Hepatic stellate cell (primary cell): ENCODE data around the gene HSPA1A.
"Not testable (repeated sequence)": the region's sequence is repeated elsewhere in the genome, so short reads cannot be mapped to it uniquely, and the experiment has no call there.

Experiments
- DNase-seq: peaks from one replicate; pipeline ENCODE4 v3.0.0; 2011; ENCODE audit warnings: low spot score

The HSPA1A gene

DNA sequence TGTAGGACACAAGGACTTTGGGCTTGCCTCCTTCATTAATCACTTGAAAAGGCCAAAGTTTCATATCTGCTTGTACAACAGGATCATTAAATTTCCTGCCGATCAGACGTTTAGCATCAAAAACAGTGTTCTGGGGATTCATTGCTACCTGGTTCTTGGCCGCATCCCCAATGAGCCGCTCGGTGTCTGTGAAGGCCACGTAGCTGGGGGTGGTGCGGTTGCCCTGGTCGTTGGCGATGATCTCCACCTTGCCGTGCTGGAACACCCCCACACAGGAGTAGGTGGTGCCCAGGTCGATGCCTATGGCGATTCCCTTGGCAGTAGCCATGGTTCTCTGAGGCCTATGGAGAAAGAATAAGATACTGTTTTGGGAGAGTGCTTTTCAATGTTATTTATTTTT lies 3.7 kb upstream of the HSPA1A start:
- DNase-seq = no peak

DNA sequence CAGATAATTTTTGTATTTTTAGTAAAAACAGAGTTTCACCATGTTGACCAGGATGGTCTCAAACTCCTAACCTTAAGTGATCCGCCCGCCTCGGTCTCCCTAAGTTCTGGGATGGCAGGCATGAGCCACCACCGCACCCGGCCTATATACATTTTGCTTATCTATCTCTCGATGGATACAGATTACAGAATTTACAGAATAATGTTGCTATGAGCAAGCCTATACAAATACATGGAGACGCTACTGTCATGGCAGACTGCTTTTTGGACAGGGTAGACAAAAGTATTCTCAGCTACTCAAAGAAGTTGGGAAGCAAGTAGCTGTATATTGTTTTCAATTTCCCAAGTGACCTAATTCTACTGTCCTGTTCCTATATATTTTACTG lies 1.9 kb upstream of the HSPA1A start:
- no peak for DNase-seq

DNA sequence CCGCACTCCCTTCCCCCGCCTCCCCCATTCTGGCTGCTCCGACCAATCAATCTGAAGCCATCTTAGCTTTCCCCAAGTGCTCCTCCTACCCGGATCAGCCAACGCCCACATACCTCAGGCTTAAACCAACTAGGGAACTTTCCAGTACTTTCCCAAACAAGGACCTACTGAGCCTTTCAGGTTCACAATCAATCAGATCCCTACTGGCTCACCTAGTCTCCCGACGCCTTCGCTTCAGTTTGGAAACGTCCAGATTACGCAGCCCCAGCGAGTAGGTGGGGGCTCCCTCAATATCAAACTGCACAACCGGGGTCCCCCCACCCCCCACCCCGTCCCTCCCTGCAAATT lies 692 bp upstream of the HSPA1A start:
- DNase-seq = peak; percentile 98

DNA sequence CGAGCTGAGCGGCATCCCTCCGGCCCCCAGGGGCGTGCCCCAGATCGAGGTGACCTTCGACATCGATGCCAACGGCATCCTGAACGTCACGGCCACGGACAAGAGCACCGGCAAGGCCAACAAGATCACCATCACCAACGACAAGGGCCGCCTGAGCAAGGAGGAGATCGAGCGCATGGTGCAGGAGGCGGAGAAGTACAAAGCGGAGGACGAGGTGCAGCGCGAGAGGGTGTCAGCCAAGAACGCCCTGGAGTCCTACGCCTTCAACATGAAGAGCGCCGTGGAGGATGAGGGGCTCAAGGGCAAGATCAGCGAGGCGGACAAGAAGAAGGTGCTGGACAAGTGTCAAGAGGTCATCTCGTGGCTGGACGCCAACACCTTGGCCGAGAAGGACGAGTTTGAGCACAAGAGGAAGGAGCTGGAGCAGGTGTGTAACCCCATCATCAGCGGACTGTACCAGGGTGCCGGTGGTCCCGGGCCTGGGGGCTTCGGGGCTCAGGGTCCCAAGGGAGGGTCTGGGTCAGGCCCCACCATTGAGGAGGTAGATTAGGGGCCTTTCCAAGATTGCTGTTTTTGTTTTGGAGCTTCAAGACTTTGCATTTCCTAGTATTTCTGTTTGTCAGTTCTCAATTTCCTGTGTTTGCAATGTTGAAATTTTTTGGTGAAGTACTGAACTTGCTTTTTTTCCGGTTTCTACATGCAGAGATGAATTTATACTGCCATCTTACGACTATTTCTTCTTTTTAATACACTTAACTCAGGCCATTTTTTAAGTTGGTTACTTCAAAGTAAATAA lies 2.0 kb downstream of the HSPA1A start:
- peak; percentile 8 for DNase-seq

DNA sequence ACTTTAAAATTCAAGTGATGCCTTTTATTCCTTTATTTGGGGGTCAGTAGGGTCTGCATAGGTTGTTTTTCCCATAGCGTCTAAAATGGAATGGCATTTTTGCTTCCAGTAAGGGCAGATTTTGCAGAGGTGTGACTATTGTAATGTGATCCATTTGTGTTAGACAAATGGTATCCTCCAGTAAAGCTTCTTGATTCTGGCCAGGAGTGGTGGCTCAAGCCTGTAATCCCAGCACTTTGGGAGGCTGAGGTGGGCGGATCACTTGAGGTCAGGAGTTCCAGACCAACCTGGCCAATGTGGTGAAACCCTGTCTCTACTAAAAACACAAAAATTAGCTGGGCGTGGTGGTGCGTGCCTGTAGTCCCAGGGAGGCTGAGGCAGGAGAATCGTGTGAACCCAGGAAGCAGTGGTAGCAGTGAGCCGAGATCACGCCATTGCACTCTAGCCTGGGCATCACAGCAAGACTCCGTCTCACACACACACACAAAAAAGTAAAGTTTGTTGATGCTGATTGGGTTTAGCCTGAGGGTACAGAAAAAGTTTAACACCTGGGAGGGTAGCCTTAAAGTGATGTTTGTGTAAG lies 2.7 kb downstream of the HSPA1A start:
- not testable (repeated sequence) for DNase-seq

DNA sequence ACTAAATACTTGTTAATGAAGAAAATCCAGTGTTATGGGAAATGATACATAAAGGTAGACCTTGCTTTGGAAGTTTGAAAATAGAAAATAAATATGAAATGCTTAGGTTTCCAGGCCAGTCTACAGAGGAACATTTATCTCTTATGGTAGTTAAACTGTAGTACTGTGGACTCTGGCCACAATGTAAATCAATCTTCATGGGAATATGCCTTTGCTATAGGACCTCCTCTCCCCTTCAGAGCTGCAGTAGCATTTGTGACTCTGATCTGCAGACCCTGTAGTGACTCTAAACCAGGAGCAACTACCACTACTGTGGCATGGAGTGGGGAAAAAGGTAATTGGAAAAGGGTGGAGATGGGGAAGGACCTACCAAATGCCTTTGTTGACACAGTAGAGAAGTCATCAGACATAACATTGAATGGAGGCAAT lies 4.5 kb downstream of the HSPA1A start:
- no peak for DNase-seq

DNA sequence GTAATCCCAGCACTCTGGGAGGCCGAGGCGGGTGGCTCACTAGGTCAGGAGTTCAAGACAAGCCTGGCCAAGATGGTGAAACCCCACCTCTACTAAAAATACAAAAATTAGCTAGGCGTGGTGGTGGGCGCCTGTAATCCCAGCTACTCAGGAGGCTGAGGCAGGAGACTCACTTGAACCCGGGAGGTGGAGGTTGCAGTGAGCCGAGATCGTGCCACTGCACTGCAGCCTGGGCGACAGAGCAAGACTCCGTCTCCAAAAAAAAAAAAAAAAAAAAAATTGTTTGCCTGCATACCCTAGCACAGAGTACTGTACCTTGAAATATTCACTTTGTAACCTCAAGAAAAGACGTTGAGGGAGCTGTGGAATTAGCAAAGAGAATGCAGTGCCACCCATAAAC lies 5.1 kb downstream of the HSPA1A start:
- DNase-seq = not testable (repeated sequence)

DNA sequence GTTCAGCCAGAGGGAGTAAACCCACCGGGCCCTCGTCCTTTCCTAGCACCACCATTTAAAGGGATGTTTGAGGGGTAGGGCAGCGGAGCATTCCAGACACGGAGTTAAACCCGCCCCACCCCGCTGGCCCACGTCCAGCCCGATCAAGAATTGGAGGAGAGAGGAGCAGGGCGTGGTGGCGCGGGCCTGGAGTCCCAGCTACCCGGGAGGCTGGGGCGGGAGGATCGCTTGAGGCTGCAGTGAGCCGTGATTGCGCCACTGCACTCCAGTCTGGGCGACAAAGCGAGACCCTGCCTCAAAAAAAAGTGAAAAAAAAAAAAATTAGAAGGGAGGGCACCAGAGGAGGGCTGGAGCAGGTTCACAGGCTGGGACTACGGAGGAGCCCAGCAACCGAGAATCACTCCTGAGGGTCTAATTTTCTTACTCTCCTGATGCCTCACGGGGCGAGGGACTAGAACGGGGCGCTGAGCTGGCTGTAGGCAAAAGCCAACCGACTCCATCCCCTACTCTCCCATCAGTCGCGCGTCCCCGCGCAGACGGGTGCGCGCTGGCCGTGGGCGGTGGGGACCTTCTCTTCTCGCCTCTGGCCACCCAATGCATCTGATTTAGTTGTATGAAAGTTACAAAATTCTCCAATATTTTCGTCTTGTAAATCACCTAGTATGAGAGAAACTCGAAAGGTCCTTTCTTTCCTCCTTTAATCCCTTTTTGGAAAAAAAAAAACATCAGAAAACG lies 6.1 kb downstream of the HSPA1A start:
- DNase-seq = no peak

DNA sequence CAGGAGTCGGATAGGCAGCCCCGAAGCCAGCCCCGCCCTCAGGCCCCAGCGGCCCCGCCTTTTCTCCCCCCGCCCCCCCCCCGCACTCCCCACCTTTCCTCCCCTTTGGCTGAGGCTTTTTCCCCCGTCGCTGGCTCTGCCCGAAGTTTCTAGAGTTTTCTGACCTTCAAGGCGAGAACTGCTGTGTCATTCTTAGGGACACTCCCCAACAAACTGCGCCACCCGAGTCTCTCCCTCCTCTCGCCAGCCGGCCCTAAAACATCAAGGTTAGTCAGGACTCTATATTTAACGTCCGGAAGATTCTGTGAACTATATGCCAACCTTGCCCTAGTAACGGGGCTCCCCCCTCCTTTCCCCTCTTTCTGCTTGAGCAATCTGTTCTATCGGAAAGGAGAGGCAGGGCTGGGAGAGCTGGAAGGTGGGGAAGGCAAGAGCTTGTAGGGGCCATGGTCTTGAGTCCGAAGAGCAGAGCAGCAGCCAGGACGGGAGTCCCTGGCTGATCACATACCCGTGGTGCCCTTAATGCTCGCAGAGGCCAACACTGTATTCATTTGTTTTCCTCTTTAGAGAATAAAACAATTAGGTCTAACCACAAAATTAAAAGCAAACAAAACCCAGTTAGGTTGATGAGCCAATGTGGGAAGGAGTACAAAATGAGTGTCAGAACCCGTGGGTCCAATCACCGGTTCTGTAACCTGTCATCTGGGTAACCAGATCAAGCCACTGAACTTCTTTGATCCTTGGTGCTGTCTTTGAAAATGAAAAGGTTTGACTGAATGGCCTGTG lies 6.9 kb downstream of the HSPA1A start:
- peak; percentile 68 for DNase-seq

DNA sequence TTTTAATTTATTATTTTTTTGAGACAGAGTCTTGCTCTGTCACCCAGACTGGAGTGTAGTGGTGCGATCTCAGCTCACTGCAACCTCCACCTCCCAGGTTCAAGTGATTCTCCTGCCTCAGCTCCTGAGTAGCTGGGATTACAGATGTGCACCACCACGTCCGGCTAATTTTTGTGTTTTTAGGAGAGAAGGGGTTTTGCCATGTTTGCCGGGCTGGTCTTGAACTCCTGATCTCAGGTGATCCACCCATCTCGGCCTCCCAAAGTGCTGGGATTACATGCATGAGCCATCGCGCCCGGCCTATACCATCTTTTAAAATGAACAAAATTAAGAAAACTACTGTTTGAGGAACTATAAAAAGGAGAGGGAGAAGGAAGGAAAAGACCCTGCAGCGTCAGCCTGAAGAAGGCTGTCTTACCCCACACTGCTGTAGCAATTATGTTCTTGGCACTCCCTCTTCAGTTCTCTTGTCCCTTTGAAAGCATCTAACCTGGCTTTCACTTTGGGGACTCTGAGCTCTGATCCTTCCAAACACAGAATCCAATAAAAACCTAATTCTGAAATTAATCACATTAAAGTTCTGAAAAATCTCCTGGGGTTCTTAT lies 8.4 kb downstream of the HSPA1A start:
- not testable (repeated sequence) for DNase-seq

DNA sequence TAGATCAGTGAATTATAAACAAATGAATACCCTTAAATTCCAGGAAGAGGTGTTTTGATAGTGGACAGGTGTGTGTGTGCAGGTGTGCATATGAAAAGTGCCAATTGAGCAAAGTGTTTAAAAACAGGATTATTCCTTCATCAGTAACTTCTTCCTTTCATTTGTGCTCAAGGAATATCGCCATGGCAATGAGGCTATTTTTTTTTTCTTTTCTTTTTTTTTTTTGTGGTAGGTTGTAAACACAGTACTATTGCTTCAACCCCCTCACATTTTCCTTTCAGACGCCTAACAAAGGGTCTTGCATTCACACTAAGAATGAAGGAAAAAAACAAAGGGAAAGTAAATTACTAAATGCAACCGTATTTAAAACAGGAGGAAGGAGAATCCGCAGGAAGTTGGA lies 10.2 kb downstream of the HSPA1A start:
- DNase-seq = no peak

DNA sequence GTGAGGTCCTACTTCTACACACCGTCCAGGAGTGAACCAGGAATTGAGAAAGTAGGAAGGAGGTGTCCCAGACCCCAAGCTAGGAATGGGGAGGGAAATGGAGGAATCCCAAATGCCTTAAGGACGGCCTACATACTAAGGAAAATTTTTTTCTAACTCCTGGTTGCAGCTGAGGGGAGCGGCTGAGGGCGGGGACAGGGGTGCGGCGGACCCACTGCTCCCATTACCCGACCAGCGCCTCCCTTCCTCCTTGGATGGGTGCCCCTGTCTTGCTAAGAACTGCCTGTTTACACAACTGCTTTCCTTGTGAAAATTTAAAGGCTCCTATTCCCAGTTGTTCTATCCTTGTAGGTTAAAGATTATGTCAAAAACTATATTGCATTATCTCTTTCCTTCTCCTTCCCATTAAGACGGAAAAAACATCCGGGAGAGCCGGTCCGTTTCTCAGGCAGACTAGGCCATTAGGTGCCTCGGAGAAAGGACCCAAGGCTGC lies 11.5 kb downstream of the HSPA1A start:
- peak; percentile 81 for DNase-seq

DNA sequence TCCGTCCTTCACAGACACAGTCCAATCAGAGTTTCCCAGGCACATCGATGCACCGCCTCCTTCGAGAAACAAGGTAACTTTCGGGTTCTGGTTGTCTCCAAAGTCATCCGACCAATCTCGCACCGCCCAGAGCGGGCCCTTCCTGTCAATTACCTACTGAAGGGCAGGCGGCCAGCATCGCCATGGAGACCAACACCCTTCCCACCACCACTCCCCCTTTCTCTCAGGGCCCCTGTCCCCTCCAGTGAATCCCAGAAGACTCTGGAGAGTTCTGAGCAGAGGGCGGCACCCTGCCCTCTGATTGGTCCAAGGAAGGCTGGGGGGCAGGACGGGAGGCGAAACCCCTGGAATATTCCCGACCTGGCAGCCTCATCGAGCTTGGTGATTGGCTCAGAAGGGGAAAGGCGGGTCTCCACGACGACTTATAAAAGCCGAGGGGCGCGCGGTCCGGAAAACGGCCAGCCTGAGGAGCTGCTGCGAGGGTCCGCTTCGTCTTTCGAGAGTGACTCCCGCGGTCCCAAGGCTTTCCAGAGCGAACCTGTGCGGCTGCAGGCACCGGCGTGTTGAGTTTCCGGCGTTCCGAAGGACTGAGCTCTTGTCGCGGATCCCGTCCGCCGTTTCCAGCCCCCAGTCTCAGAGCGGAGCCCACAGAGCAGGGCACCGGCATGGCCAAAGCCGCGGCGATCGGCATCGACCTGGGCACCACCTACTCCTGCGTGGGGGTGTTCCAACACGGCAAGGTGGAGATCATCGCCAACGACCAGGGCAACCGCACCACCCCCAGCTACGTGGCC lies 12.1 kb downstream of the HSPA1A start, which contains the start of gene HSPA1B:
HSPA1B (plus strand) TSS at position 453 of the 794 bp plus-strand sequence; CDS start at position 666, 213 bp downstream.
- peak; percentile 99 for DNase-seq

DNA sequence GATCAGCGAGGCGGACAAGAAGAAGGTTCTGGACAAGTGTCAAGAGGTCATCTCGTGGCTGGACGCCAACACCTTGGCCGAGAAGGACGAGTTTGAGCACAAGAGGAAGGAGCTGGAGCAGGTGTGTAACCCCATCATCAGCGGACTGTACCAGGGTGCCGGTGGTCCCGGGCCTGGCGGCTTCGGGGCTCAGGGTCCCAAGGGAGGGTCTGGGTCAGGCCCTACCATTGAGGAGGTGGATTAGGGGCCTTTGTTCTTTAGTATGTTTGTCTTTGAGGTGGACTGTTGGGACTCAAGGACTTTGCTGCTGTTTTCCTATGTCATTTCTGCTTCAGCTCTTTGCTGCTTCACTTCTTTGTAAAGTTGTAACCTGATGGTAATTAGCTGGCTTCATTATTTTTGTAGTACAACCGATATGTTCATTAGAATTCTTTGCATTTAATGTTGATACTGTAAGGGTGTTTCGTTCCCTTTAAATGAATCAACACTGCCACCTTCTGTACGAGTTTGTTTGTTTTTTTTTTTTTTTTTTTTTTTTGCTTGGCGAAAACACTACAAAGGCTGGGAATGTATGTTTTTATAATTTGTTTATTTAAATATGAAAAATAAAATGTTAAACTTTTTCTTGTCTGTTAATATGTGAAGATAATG lies 14.4 kb downstream of the HSPA1A start:
- DNase-seq = peak; percentile 49

DNA sequence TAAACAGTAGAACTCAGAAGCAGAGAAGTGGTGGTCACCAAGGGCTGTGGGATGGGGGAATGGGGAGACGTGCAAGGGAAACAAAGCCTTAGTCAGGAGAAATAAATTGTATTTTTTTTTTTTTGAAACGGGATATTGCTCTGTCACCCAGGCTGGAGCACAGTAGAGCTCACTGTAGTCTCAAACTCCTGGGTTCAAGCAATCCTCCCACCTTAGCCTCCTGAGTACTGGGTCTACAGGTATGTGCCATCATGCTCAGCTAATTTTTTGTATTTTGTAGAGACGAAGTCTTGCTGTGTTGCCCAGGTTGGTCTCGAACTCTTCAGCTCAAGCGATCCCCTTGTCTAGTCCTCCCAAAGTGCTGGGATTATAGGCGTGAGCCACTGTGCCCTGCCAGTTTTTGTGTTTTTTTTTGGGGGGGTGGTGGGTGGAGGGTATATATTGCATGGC lies 15.6 kb downstream of the HSPA1A start:
- DNase-seq = no peak

DNA sequence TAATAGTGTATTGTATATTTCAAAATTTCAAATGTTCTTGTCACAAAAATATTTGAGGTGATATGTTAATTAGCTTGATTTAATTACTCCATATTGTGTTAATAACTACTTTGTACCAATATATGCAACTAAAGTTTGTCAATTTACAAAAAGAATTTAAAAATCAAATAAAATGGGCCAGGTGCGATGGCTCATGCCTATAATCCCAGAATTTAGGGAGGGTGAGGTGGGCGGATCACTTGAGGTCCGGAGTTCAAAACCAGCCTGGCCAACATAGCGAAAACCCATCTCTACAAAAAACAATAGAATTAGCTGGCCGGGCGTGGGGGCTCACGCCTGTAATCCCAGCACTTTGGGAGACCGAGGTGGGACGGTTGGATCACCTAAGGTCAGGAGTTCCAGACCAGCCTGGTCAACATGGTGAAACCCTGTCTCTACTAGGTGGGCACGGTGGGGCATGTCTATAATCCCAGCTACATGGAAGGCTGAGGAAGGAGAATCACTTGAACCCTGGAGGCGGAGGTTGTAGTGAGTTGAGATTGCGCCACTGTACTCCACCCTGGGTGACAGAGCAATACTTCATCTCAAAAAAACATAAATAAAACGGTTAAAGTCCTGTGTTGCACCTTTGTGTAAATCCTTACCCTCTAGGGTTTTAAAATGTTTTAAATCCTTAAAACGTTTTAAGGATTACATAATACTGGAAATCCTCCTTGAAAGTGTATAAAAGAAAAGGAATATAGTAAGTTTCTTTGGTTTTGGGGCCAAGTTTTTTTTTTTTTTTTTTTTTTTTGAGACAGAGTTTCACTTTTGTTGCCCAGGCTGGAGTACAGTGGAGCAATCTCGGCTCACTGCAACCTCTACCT lies 16.2 kb downstream of the HSPA1A start:
- DNase-seq = no peak

DNA sequence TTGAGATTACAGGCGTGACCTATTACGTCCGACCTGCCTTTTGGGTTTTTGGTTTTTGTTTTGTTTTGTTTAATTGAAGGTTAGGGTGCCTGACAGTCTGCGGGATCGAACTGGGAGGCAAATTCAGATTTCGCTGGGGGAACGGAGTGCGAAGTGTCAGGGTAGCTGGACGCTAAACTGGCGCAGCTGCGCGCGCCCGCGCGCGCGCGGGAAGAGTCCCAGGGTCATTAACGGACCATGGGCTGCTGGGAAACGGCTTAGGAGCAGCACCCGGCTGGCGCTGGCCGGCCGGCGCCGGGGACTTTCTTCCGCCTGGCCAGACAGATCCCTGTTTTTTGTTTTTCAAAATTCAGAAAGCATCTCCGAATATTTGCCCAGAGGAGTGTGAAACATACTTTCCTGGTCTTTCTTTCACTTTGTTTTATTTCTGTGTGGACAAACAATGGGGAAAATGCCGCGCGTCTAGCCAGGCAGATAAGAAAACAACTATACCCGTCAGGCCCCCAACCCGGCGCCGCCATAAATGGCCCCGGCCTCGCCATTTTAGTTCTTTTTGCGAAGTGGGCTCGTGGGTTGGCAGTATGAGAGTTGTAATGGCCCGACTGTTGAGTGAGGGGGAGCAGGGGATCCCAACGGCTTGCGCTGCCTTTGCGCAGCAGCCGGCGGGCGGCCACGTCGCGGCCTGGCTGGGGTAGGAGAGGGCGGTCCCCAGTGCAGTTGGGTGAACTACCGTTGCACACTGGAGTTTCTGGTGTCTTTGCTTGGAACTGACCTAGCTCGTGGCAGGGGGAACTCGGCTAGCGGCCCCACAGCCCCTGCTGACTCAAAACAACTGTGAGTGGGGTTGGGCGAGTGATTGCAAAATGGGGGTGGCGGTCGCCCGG lies 19.3 kb downstream of the HSPA1A start:
- peak; percentile 93 for DNase-seq

DNA sequence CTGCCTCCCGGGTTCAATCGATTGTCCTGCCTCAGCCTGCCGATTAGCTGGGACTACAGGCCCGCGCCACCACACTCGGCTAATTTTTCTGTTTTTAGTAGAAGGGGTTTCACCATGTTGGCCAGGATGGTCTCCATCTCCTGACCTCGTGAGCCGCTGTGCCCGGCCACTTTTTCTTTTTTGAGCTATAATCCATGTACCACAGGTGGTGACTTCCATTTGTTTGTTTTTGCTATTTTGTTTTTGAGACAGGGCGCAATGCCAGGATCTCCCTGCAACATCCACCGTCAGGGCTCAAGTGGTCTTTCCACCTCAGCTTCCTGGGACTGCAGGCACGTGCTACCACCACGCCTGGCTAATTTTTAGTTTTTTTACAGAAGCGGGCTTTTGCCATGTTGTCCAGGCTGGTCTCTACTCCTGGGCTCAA lies 20.7 kb downstream of the HSPA1A start:
- DNase-seq = no peak
